H1 (cell line): Measurements from ENCODE around the gene AKR1C2. TPM values are rescaled to one million over a fixed set of nuclear protein-coding genes. Genes with fewer than 3 reads are reported as not detected.

ENCODE experiments used
- CTCF ChIA-PET: fragments of 300-600 bp; sonication (Branson Sonifier 250); formaldehyde crosslinking; loops from one replicate; lab custom pipeline; 2021; ENCODE audit not compliant: partially characterized antibody; lab: Charles Lee
- POLR2A ChIA-PET: fragments of 300-600 bp; sonication (Branson Sonifier 250); formaldehyde crosslinking; loops from one replicate; lab custom pipeline; 2021; ENCODE audit warnings: inconsistent platforms; ENCODE audit not compliant: partially characterized antibody; lab: Charles Lee
- DNase-seq, 2 experiments: peaks; one replicate each; pipeline versions ENCODE4 v3.0.0 to v3.0.0-alpha.2; 2010 to 2022; ENCODE audit warnings: low spot score in 2 of 2, low read depth in 1 of 2, mixed read lengths in 1 of 2
- FAIRE-seq: peaks from 2 replicates; lab custom pipeline; 2011; peaks lifted over from hg19 to GRCh38; lab: Jason Lieb, UNC
- H2AFZ ChIP-seq: 2 replicates; pipeline ENCODE4 v1.8.1; 2012; ENCODE audit warnings: low read length, inconsistent platforms
- H2AK5ac ChIP-seq: 2 replicates; pipeline ENCODE4 v1.6.1; 2013; ENCODE audit warnings: low read depth, low read length
- H2BK120ac ChIP-seq: replicated peaks from 2 replicates; pipeline ENCODE3; 2013; ENCODE audit warnings: low read depth, low read length, inconsistent platforms
- H2BK12ac ChIP-seq: 2 replicates; pipeline ENCODE4 v1.6.1; 2013; ENCODE audit warnings: low read depth, low read length
- H2BK15ac ChIP-seq: 2 replicates; pipeline ENCODE4 v1.6.1; 2013; ENCODE audit warnings: low read length
- H2BK20ac ChIP-seq: 2 replicates; pipeline ENCODE4 v1.6.1; 2013; ENCODE audit warnings: low read length
- H2BK5ac ChIP-seq: 2 replicates; pipeline ENCODE4 v1.6.1; 2013; ENCODE audit warnings: low read depth, low read length
- H3K14ac ChIP-seq: 2 replicates; pipeline ENCODE4 v1.6.1; 2013; ENCODE audit warnings: inconsistent platforms; ENCODE audit not compliant: insufficient read length
- H3K18ac ChIP-seq: 2 replicates; pipeline ENCODE4 v1.6.1; 2013; ENCODE audit warnings: low read length; ENCODE audit errors: extremely low read depth
- H3K23ac ChIP-seq: 2 replicates; pipeline ENCODE4 v1.6.1; 2013; ENCODE audit warnings: inconsistent platforms; ENCODE audit not compliant: insufficient read length
- H3K23me2 ChIP-seq: 2 replicates; pipeline ENCODE4 v1.6.1; 2013; ENCODE audit warnings: low read depth, low read length
- H3K27ac ChIP-seq: 2 replicates; pipeline ENCODE4 v1.6.1; 2011; ENCODE audit warnings: low read depth, low read length, inconsistent platforms
- H3K27me3 ChIP-seq, 4 experiments: replicated peaks in 1 of 4; 1 replicate in 1 of 4; 2 replicates in 3 of 4; pipeline versions ENCODE4 v1.6.1 to v1.8.1; 2011 to 2013; ENCODE audit warnings: low read length in 3 of 4, mild to moderate bottlenecking in 3 of 4, inconsistent platforms in 2 of 4, mixed read lengths in 2 of 4, moderate library complexity in 1 of 4; ENCODE audit not compliant: control insufficient read depth in 3 of 4, insufficient read depth in 3 of 4; ENCODE audit errors: extremely low read depth in 1 of 4
- H3K36me3 ChIP-seq, 4 experiments: 2 replicates each; pipeline versions ENCODE4 v1.6.1 to v1.8.1; 2011 to 2013; ENCODE audit warnings: mild to moderate bottlenecking in 4 of 4, low read length in 3 of 4, moderate library complexity in 2 of 4, control low read depth in 1 of 4, inconsistent platforms in 1 of 4; ENCODE audit not compliant: insufficient read depth in 4 of 4, control insufficient read depth in 2 of 4
- H3K4ac ChIP-seq: replicated peaks from 2 replicates; pipeline ENCODE3; 2013; ENCODE audit warnings: low read length, low read depth, mixed read lengths, inconsistent platforms; ENCODE audit not compliant: insufficient read length
- H3K4me1 ChIP-seq, 4 experiments: replicated peaks in 1 of 4; 1 replicate in 1 of 4; 2 replicates in 3 of 4; pipeline versions ENCODE4 v1.6.1 to v1.8.1; 2011 to 2013; ENCODE audit warnings: low read length in 3 of 4, inconsistent platforms in 2 of 4, mixed read lengths in 1 of 4; ENCODE audit not compliant: insufficient read depth in 4 of 4, control insufficient read depth in 3 of 4
- H3K4me2 ChIP-seq, 2 experiments: 2 replicates each; pipeline versions ENCODE4 v1.6.1 to v1.8.1; 2011 to 2013; ENCODE audit warnings: low read depth in 2 of 2, low read length in 2 of 2, control low read depth in 1 of 2, inconsistent platforms in 1 of 2, mild to moderate bottlenecking in 1 of 2; ENCODE audit not compliant: insufficient read depth in 1 of 2
- H3K4me3 ChIP-seq, 4 experiments: fragments of 200-600, 300-600 bp in 1 of 4; sonication (generic), shearing (Covaris generic), sonication (Bioruptor Twin) in 1 of 4; 2 replicates each; pipeline versions ENCODE4 v1.5.1 to v1.8.1; 2011 to 2016; ENCODE audit warnings: low read length in 4 of 4, low read depth in 3 of 4, control low read depth in 2 of 4, inconsistent platforms in 2 of 4, mild to moderate bottlenecking in 2 of 4, mixed read lengths in 1 of 4, moderate library complexity in 1 of 4; ENCODE audit not compliant: insufficient read depth in 2 of 4; ENCODE audit errors: extremely low read depth in 1 of 4
- H3K56ac ChIP-seq: replicated peaks from 2 replicates; pipeline ENCODE3; 2013; ENCODE audit warnings: low read depth, mild to moderate bottlenecking, mixed read lengths, low read length, inconsistent platforms; ENCODE audit not compliant: insufficient read length
- H3K79me1 ChIP-seq: 2 replicates; pipeline ENCODE4 v1.6.1; 2013; ENCODE audit warnings: low read depth, low read length, control low read depth
- H3K79me2 ChIP-seq, 2 experiments: 2 replicates each; pipeline versions ENCODE4 v1.6.1 to v1.8.1; 2012 to 2013; ENCODE audit warnings: low read length in 2 of 2, mild to moderate bottlenecking in 2 of 2, inconsistent platforms in 1 of 2; ENCODE audit not compliant: insufficient read depth in 2 of 2, control insufficient read depth in 1 of 2
- H3K9ac ChIP-seq, 4 experiments: replicated peaks in 1 of 4; 1 replicate in 1 of 4; 2 replicates in 3 of 4; pipeline versions ENCODE4 v1.6.1 to v1.8.1; 2011 to 2013; ENCODE audit warnings: low read depth in 3 of 4, low read length in 3 of 4, control low read depth in 2 of 4, mild to moderate bottlenecking in 2 of 4, moderate library complexity in 2 of 4, inconsistent platforms in 1 of 4; ENCODE audit errors: extremely low read depth in 1 of 4
- H3K9me3 ChIP-seq, 2 experiments: 2 replicates each; pipeline versions ENCODE4 v1.6.1 to v1.8.1; 2012 to 2013; ENCODE audit warnings: mild to moderate bottlenecking in 2 of 2, moderate library complexity in 2 of 2, control low read depth in 1 of 2, inconsistent platforms in 1 of 2, low read depth in 1 of 2, low read length in 1 of 2, mixed read lengths in 1 of 2; ENCODE audit not compliant: insufficient read depth in 2 of 2
- H4K20me1 ChIP-seq, 2 experiments: replicated peaks in 1 of 2; 2 replicates each; pipeline versions ENCODE3 to v1.8.1; 2011 to 2013; ENCODE audit warnings: inconsistent platforms in 2 of 2, low read length in 2 of 2, mild to moderate bottlenecking in 1 of 2; ENCODE audit not compliant: insufficient read depth in 2 of 2, control insufficient read depth in 1 of 2
- H4K5ac ChIP-seq: 2 replicates; pipeline ENCODE4 v1.6.1; 2013; ENCODE audit warnings: low read length, low read depth, mixed read lengths, inconsistent platforms; ENCODE audit not compliant: insufficient read length
- H4K8ac ChIP-seq: 2 replicates; pipeline ENCODE4 v1.8.0; 2013; ENCODE audit warnings: mild to moderate bottlenecking, moderate library complexity, low read length, inconsistent platforms; ENCODE audit not compliant: insufficient read depth; ENCODE audit errors: extremely low read depth
- H4K91ac ChIP-seq: replicated peaks from 2 replicates; pipeline ENCODE3; 2013; ENCODE audit warnings: low read length, mixed read lengths, inconsistent platforms; ENCODE audit not compliant: insufficient read length
- ATF2 ChIP-seq: IDR thresholded peaks from 2 replicates; pipeline ENCODE4 v1.6.1; 2012; ENCODE audit warnings: low read length, inconsistent platforms
- EGR1 ChIP-seq: IDR thresholded peaks from 2 replicates; pipeline ENCODE4 v1.6.1; 2011; ENCODE audit warnings: low read depth, low read length, borderline replicate concordance
- EP300 ChIP-seq, 2 experiments: IDR thresholded peaks; 1 replicate in 1 of 2; 2 replicates in 1 of 2; pipeline ENCODE4 v1.6.1; 2011 to 2012; ENCODE audit warnings: low read depth in 2 of 2, low read length in 2 of 2, mild to moderate bottlenecking in 2 of 2, borderline replicate concordance in 1 of 2, inconsistent platforms in 1 of 2, moderate library complexity in 1 of 2
- NRF1 ChIP-seq: IDR thresholded peaks from 2 replicates; pipeline ENCODE4 v1.6.1; 2011; ENCODE audit warnings: mild to moderate bottlenecking, low read depth, low read length, improper control_type of control experiment
- PHF8 ChIP-seq: fragments of 200-600 bp; sonication (generic); conservative IDR thresholded peaks from 2 replicates; pipeline ENCODE4 v1.7.1; 2012; ENCODE audit warnings: low read depth, mild to moderate bottlenecking, inconsistent platforms, low read length, moderate library complexity
- RAD21 ChIP-seq, 2 experiments: IDR thresholded peaks in 1 of 2; conservative IDR thresholded peaks in 1 of 2; 2 replicates each; pipeline ENCODE4 v1.6.1; 2011; ENCODE audit warnings: low read depth in 2 of 2, low read length in 2 of 2, improper control_type of control experiment in 1 of 2, inconsistent platforms in 1 of 2, mild to moderate bottlenecking in 1 of 2, moderate library complexity in 1 of 2
- RBBP5 ChIP-seq: IDR thresholded peaks from 2 replicates; pipeline ENCODE4 v1.7.1; 2012; ENCODE audit warnings: low read depth, mild to moderate bottlenecking, inconsistent platforms, low read length, moderate library complexity, borderline replicate concordance
- SUZ12 ChIP-seq: fragments of 200-600 bp; sonication (generic); IDR thresholded peaks from 2 replicates; pipeline ENCODE4 v1.6.1; 2012; ENCODE audit warnings: mild to moderate bottlenecking, inconsistent platforms, low read length, moderate library complexity, mixed read lengths
- WGBS, 2 experiments: shearing (Covaris generic) in 1 of 2; methylation state at CpG; one replicate each; pipeline versions ENCODE4 v1.1.6 to v1.1.7; 2013 to 2015; ENCODE audit warnings: low lambda C conversion rate in 2 of 2, mixed read lengths in 2 of 2, inconsistent platforms in 1 of 2, low coverage in 1 of 2, missing lambda C conversion rate in 1 of 2; ENCODE audit not compliant: insufficient replicate concordance in 2 of 2, insufficient coverage in 1 of 2, insufficient read length in 1 of 2; ENCODE audit errors: extremely low coverage in 1 of 2, missing lambda C conversion rate in 1 of 2; 5-methylcytosine and 5-hydroxymethylcytosine counted together
- polyA plus RNA-seq, 7 experiments: library from polyadenylated mRNA; depleted of rRNA in 3 of 7; stranded (reverse) in 5 of 7; unstranded in 2 of 7; fragments of >200 nt in 5 of 7; fragments of 200-250 nt in 2 of 7; gene quantifications; 1 replicate in 5 of 7; 2 replicates in 1 of 7; 4 replicates in 1 of 7; pipeline versions ENCODE4 v1.2.1 to v1.2.3, GENCODE V29; 2011 to 2013; ENCODE audit warnings: missing spikeins in 2 of 7, mixed read lengths in 2 of 7
- total RNA-seq: library from RNA; stranded (reverse); fragmentation: NEBNext Ultra II Directional; extraction: Animal tissue kit (Norgen Biotek cat#: 25700); gene quantifications from 2 replicates; pipeline ENCODE4 v1.2.1, GENCODE V29; 2021
- TF ChIP-seq, protein P1 (sequence below): IDR thresholded peaks from 2 replicates; pipeline ENCODE4 v1.6.1; 2011; ENCODE audit warnings: low read depth, mild to moderate bottlenecking, low read length; ENCODE audit not compliant: insufficient read depth
- TF ChIP-seq, protein P2 (sequence below): IDR thresholded peaks from 2 replicates; pipeline ENCODE4 v1.6.1; 2012; ENCODE audit warnings: inconsistent platforms

Gene AKR1C2
- total and polyA plus RNA-seq, 2 of the 8 experiments (the other 6 are each of a cell fraction or from before 2014, with no cell fraction given), result 0.77 to 1.2 TPM

DNA sequence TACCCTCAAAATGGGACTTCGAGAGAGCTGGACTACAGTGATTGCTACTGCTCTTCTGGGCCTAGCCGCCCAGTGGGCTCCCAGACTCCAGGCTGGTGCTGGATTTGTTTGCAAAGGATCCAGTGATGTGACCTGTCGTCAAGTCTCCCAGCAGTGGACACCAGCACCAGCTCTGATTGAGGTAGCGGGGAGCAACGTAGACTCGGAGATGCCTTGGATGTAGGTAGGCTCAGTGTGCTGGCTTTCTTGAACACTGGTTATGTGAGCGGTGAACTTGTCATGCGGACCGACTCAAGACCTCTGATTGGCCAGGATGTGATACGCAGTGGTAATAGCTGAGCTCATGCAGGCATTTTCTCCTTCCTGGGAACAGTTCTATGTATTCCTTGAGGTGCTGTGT is 19.4 kb downstream of the AKR1C2 start:
- Histone ChIP-seq H2BK15ac (no peak overlapping the region), H3K14ac (no peak overlapping the region), H2BK20ac (no peak overlapping the region), H3K18ac (no peak overlapping the region), H3K27ac (no peak overlapping the region), H4K8ac (no peak overlapping the region), H3K79me1 (no peaks in the 10 kb centered on the region), H2BK5ac (no peak overlapping the region), H3K9ac (no peak overlapping the region), H3K4me3 (no peak overlapping the region), H2BK12ac (no peak overlapping the region), H2AK5ac (no peak overlapping the region), H3K4ac (no peak overlapping the region), H3K56ac (no peak overlapping the region), H4K5ac (no peak overlapping the region), H3K4me2 (no peak overlapping the region), H3K36me3 (no peaks in the 10 kb centered on the region), H3K27me3 (no peaks in the 10 kb centered on the region), H3K4me1 (peaks cover 4 to 7% (median 4%) of the 10 kb centered on the region in 4 experiments; a peak in 6 of 7 replicates), H2BK120ac (no peak overlapping the region), H4K20me1 (no peaks in the 10 kb centered on the region), H3K23ac (no peak overlapping the region), H2AFZ (no peak overlapping the region), H3K9me3 (no peaks in the 10 kb centered on the region; a peak in 1 of 4 replicates), H3K79me2 (no peaks in the 10 kb centered on the region), H3K23me2 (no peaks in the 10 kb centered on the region), H4K91ac (no peak overlapping the region)
- WGBS, 2 experiments, result 95% methylated on average over 8 of the region's 10 CpGs; no CpG with 5 or more reads in 1 of the 2 experiments
- DNase-seq (no peak), FAIRE-seq (no peak)
- ChIA-PET POLR2A (no interaction called here), CTCF (interaction anchor here (0.7 to 5.5 kb wide), 5 partner anchors 106 to 448 kb away, joined by 3 to 86 read pairs (median 4); no protein-coding TSS in a partner anchor)
- TF ChIP-seq RAD21 (IDR thresholded peaks at IDR 0.05 in 1 of 2, conservative IDR thresholded peaks at IDR 0.05 in 1 of 2; ENCODE audit: low read depth in 2 of 2, low read length in 2 of 2) (no peak), ATF2 (no peak), EGR1 (no peak), EP300 (IDR thresholded peaks at IDR 0.05; ENCODE audit: borderline replicate concordance in 1 of 2, low read depth in 2 of 2, low read length in 2 of 2) (no peak), NRF1 (no peak), PHF8 (no peak), SUZ12 (no peak), RBBP5 (no peak)
- TF ChIP-seq, protein P1, sequence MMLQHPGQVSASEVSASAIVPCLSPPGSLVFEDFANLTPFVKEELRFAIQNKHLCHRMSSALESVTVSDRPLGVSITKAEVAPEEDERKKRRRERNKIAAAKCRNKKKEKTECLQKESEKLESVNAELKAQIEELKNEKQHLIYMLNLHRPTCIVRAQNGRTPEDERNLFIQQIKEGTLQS, result no peak
- TF ChIP-seq, protein P2, sequence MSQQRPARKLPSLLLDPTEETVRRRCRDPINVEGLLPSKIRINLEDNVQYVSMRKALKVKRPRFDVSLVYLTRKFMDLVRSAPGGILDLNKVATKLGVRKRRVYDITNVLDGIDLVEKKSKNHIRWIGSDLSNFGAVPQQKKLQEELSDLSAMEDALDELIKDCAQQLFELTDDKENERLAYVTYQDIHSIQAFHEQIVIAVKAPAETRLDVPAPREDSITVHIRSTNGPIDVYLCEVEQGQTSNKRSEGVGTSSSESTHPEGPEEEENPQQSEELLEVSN, result no peak
